ENCODE results near the gene ADGB.

- no peak for TF ChIP-seq EZH2 (IDR thresholded peaks at IDR 0.05)
- TF ChIP-seq POLR2A (IDR thresholded peaks at IDR 0.05; ENCODE audit: borderline replicate concordance, extremely low read depth, insufficient read depth, insufficient read length) = no peak
- TF ChIP-seq RAD21 (IDR thresholded peaks at IDR 0.05; ENCODE audit: low read depth) = no peak
- no peak for TF ChIP-seq SIN3A (IDR thresholded peaks at IDR 0.05; ENCODE audit: low read depth)
- no peak for TF ChIP-seq CTCF (IDR thresholded peaks at IDR 0.05 in 2 of 3, conservative IDR thresholded peaks at IDR 0.05 in 1 of 3; ENCODE audit: borderline replicate concordance in 1 of 3, insufficient read depth in 1 of 3, low read depth in 2 of 3, low read length in 2 of 3)
- TF ChIP-seq JUND (IDR thresholded peaks at IDR 0.05) = no peak
- TF ChIP-seq ZFX (IDR thresholded peaks at IDR 0.05) = no peak
- TF ChIP-seq EZH2phosphoT487 (IDR thresholded peaks at IDR 0.05; ENCODE audit: borderline replicate concordance) = no peak
- no peak for TF ChIP-seq SP1 (IDR thresholded peaks at IDR 0.05; ENCODE audit: low read depth)
- no peak for TF ChIP-seq YY1 (IDR thresholded peaks at IDR 0.05; ENCODE audit: extremely low read depth, insufficient replicate concordance, low read depth, low read length)
- no peak for TF ChIP-seq ZNF274 (IDR thresholded peaks at IDR 0.05; ENCODE audit: low read depth, low read length)
- TF ChIP-seq REST (IDR thresholded peaks at IDR 0.05; ENCODE audit: low read depth) = no peak
These were observed 110.4 kb downstream of the ADGB start for GRCh38 chr6:146709036-146709622.

Data from HCT116 (cell line).